ENCODE data around the gene GAB2. TPM values are rescaled to one million over a fixed set of nuclear protein-coding genes. Genes with fewer than 3 reads are reported as not detected.
"Not testable (repeated sequence)": the region's sequence is repeated elsewhere in the genome, so short reads cannot be mapped to it uniquely, and the experiment has no call there.

The GAB2 gene
- total RNA-seq, 1 experiment from 2014 or later = 3.3 TPM

- Histone ChIP-seq H4K8ac (replicated peaks; ENCODE audit: insufficient read length, low read depth, low read length) (no peak overlapping the region), H3K4me1 (ENCODE audit: insufficient read depth, low read length) (no peaks in the 10 kb centered on the region), H3K9ac (ENCODE audit: extremely low read depth, insufficient read length, low read length) (no peak overlapping the region), H3K27ac (ENCODE audit: insufficient read length, low read depth, low read length) (no peak overlapping the region), H3K27me3 (ENCODE audit: insufficient read depth, low read length) (no peaks in the 10 kb centered on the region), H2AK5ac (ENCODE audit: insufficient read length, low read length) (no peak overlapping the region), H4K91ac (ENCODE audit: insufficient read length, low read depth, low read length) (no peak overlapping the region), H3K79me1 (ENCODE audit: insufficient read depth, low read depth, low read length, poor library complexity, severe bottlenecking) (no peaks in the 10 kb centered on the region), H3K18ac (ENCODE audit: insufficient read length, low read depth, low read length) (no peak overlapping the region), H2BK5ac (ENCODE audit: insufficient read length, low read length) (no peak overlapping the region), H3K14ac (ENCODE audit: insufficient read depth, low read length) (no peak overlapping the region), H3K9me3 (ENCODE audit: control insufficient read depth, low read depth, low read length) (no peaks in the 10 kb centered on the region), H2BK20ac (ENCODE audit: low read depth, low read length, poor library complexity, severe bottlenecking) (no peak overlapping the region), H3K4me2 (ENCODE audit: insufficient read depth, insufficient read length, low read length) (no peak overlapping the region), H2AFZ (ENCODE audit: low read length) (no peak overlapping the region), H3K79me2 (ENCODE audit: insufficient read depth, low read length) (no peaks in the 10 kb centered on the region), H2BK12ac (ENCODE audit: insufficient read length, low read depth, low read length) (no peak overlapping the region), H4K20me1 (ENCODE audit: control insufficient read depth, insufficient read depth, insufficient read length) (no peaks in the 10 kb centered on the region), H2BK15ac (ENCODE audit: low read depth, low read length) (no peak overlapping the region), H3K23ac (ENCODE audit: insufficient read length, low read depth, low read length) (no peak overlapping the region), H3K23me2 (ENCODE audit: insufficient read length, low read depth, low read length, poor library complexity, severe bottlenecking) (no peaks in the 10 kb centered on the region), H3T11ph (ENCODE audit: low read length) (no peak overlapping the region), H4K5ac (ENCODE audit: insufficient read length, low read depth, low read length) (no peak overlapping the region), H3K4ac (ENCODE audit: low read depth, low read length) (no peak overlapping the region), H2BK120ac (ENCODE audit: low read depth, low read length, poor library complexity, severe bottlenecking) (no peak overlapping the region), H3K56ac (ENCODE audit: insufficient read length, low read depth, low read length) (no peak overlapping the region)
- DNase-seq = no peak
- Mint-ChIP-seq H3K36me3 (ENCODE audit: insufficient read depth in 1 of 3, low read depth in 3 of 3) (peaks cover 16 to 33% (median 30%) of the 10 kb centered on the region in 3 experiments), H3K27ac (no peak overlapping the region; a peak in 1 of 7 replicates), H3K4me1 (no peaks in the 10 kb centered on the region; a peak in 1 of 4 replicates), H3K9me3 (peaks cover 29 to 32% of the 10 kb centered on the region in 2 experiments), H3K4me3 (no peak overlapping the region), H3K27me3 (ENCODE audit: low read depth) (peaks cover 2% of the 10 kb centered on the region)
- no peak for TF ChIP-seq CTCF (conservative IDR thresholded peaks at IDR 0.05)
- WGBS (ENCODE audit: extremely low coverage, insufficient read length, low lambda C conversion rate) = no CpG with 5 or more reads among the region's 3 CpGs
These were observed 142.9 kb downstream of the GAB2 start for GRCh38 chr11:78274739-78275138.

- H3K9ac ChIP-seq (ENCODE audit: extremely low read depth, insufficient read length, low read length); H2BK20ac ChIP-seq (ENCODE audit: low read depth, low read length, poor library complexity, severe bottlenecking); H4K91ac ChIP-seq (ENCODE audit: insufficient read length, low read depth, low read length); H3K27ac Mint-ChIP-seq; H3K4ac ChIP-seq (ENCODE audit: low read depth, low read length); H3K4me3 Mint-ChIP-seq; H2BK15ac ChIP-seq (ENCODE audit: low read depth, low read length); H3K79me1 ChIP-seq (ENCODE audit: insufficient read depth, low read depth, low read length, poor library complexity, severe bottlenecking); H3K4me1 ChIP-seq (ENCODE audit: insufficient read depth, low read length); H2AFZ ChIP-seq (ENCODE audit: low read length); H3K4me2 ChIP-seq (ENCODE audit: insufficient read depth, insufficient read length, low read length); H2BK12ac ChIP-seq (ENCODE audit: insufficient read length, low read depth, low read length); H3K18ac ChIP-seq (ENCODE audit: insufficient read length, low read depth, low read length); H2BK5ac ChIP-seq (ENCODE audit: insufficient read length, low read length); H3K56ac ChIP-seq (ENCODE audit: insufficient read length, low read depth, low read length); H4K8ac ChIP-seq (replicated peaks; ENCODE audit: insufficient read length, low read depth, low read length); H4K20me1 ChIP-seq (ENCODE audit: control insufficient read depth, insufficient read depth, insufficient read length); H4K5ac ChIP-seq (ENCODE audit: insufficient read length, low read depth, low read length); H3K27me3 ChIP-seq (ENCODE audit: insufficient read depth, low read length); H3K23ac ChIP-seq (ENCODE audit: insufficient read length, low read depth, low read length); H3T11ph ChIP-seq (ENCODE audit: low read length); H3K9me3 ChIP-seq (ENCODE audit: control insufficient read depth, low read depth, low read length); H3K27ac ChIP-seq (ENCODE audit: insufficient read length, low read depth, low read length); H3K4me1 Mint-ChIP-seq; DNase-seq; H3K27me3 Mint-ChIP-seq (ENCODE audit: low read depth); H3K79me2 ChIP-seq (ENCODE audit: insufficient read depth, low read length); H3K14ac ChIP-seq (ENCODE audit: insufficient read depth, low read length); H2BK120ac ChIP-seq (ENCODE audit: low read depth, low read length, poor library complexity, severe bottlenecking); H3K23me2 ChIP-seq (ENCODE audit: insufficient read length, low read depth, low read length, poor library complexity, severe bottlenecking); H2AK5ac ChIP-seq (ENCODE audit: insufficient read length, low read length): not testable (repeated sequence)
- Mint-ChIP-seq H3K9me3 (peaks cover 29 to 32% of the 10 kb centered on the region in 2 experiments), H3K36me3 (ENCODE audit: insufficient read depth in 1 of 3, low read depth in 3 of 3) (peaks cover 16 to 33% (median 30%) of the 10 kb centered on the region in 3 experiments)
- WGBS (ENCODE audit: extremely low coverage, insufficient read length, low lambda C conversion rate) = no CpG with 5 or more reads among the region's 6 CpGs
These were observed 144.9 kb downstream of the GAB2 start for GRCh38 chr11:78272625-78273269.

All from H9 (cell line).